DOHH2 (cell line): ENCODE data around the gene ITGAL.
A peak's percentile ranks its signal among the peaks of the same experiment; 100 is the strongest.

Experiments used
- H3F3A ChIP-seq: fragments of 200-600 bp; sonication (generic), shearing (Covaris generic); 2 replicates; pipeline ENCODE4 v1.6.0; 2016; ENCODE audit warnings: antibody characterized with exemption, mild to moderate bottlenecking; ENCODE audit not compliant: control insufficient read depth, insufficient read depth
- H3K27ac ChIP-seq: fragments of 200-600 bp; sonication (generic); 2 replicates; pipeline ENCODE4 v1.5.1; 2014; ENCODE audit warnings: low read depth, mild to moderate bottlenecking, low read length, moderate library complexity
- H3K27me3 ChIP-seq: fragments of 200-600 bp; sonication (generic); 2 replicates; pipeline ENCODE4 v1.6.1; 2014; ENCODE audit warnings: mild to moderate bottlenecking, low read length, mixed read lengths; ENCODE audit not compliant: control insufficient read depth
- H3K36me3 ChIP-seq: fragments of 200-600 bp; sonication (generic); 2 replicates; pipeline ENCODE4 v1.6.1; 2014; ENCODE audit warnings: mild to moderate bottlenecking, low read length, moderate library complexity, mixed read lengths; ENCODE audit not compliant: control insufficient read depth
- H3K4me1 ChIP-seq: fragments of 200-600 bp; sonication (generic); 2 replicates; pipeline ENCODE4 v1.6.1; 2014; ENCODE audit warnings: mild to moderate bottlenecking, low read length, mixed read lengths; ENCODE audit not compliant: control insufficient read depth
- H3K4me2 ChIP-seq: fragments of 200-600 bp; sonication (generic); 2 replicates; pipeline ENCODE4 v1.6.0; 2014; ENCODE audit warnings: mild to moderate bottlenecking, low read length, moderate library complexity
- H3K4me3 ChIP-seq: fragments of 200-600 bp; sonication (generic); 2 replicates; pipeline ENCODE4 v1.5.1; 2014; ENCODE audit warnings: mild to moderate bottlenecking, low read length, mixed read lengths
- H3K79me2 ChIP-seq: fragments of 200-600 bp; sonication (generic); 2 replicates; pipeline ENCODE4 v1.6.1; 2014; ENCODE audit warnings: mild to moderate bottlenecking, low read length, mixed read lengths; ENCODE audit not compliant: control insufficient read depth
- H3K9me2 ChIP-seq: fragments of 200-600 bp; sonication (generic); replicated peaks from 2 replicates; pipeline ENCODE4 v1.6.1; 2014; ENCODE audit warnings: mild to moderate bottlenecking, low read length, mixed read lengths; ENCODE audit not compliant: control insufficient read depth
- H3K9me3 ChIP-seq: fragments of 200-600 bp; sonication (generic); 2 replicates; pipeline ENCODE4 v1.6.1; 2014; ENCODE audit warnings: antibody characterized with exemption, low read length, mixed read lengths; ENCODE audit not compliant: control insufficient read depth, insufficient read depth
- H4K20me1 ChIP-seq: fragments of 200-600 bp; sonication (generic); 2 replicates; pipeline ENCODE4 v1.6.0; 2014; ENCODE audit warnings: low read depth, mild to moderate bottlenecking, antibody characterized with exemption, low read length, moderate library complexity; ENCODE audit not compliant: control insufficient read depth, insufficient read depth
- EZH2phosphoT487 ChIP-seq: fragments of 200-600 bp; sonication (generic); IDR thresholded peaks from 2 replicates; pipeline ENCODE4 v1.6.1; 2017; ENCODE audit warnings: borderline replicate concordance, mild to moderate bottlenecking, antibody characterized with exemption, low read length, moderate library complexity, mixed read lengths
- TF ChIP-seq, protein P1 (sequence below): fragments of 200-600 bp; sonication (generic); IDR thresholded peaks from one replicate; pipeline ENCODE4 v1.5.1; 2014; ENCODE audit warnings: antibody characterized with exemption, mild to moderate bottlenecking, low read depth, low read length; ENCODE audit not compliant: poor library complexity, severe bottlenecking

The ITGAL gene

DNA sequence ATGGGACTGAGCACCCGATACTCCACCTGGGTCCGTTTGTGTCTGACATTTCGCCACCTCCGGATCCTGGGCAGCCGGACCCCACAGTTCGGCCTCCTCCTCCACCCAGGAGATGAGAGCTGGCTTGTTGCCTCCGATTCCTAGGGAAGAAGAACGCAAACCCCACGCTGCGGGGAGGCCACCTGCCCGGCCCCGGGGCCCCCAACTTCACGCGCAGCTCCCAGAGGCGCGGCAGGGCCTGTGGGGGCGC is 85.1 kb downstream of the ITGAL start:
- H3K9me2 ChIP-seq: no peaks in the 10 kb centered on the region
- no peaks in the 10 kb centered on the region for H3K27me3 ChIP-seq
- no peak for TF ChIP-seq EZH2phosphoT487
- TF ChIP-seq, protein P1, sequence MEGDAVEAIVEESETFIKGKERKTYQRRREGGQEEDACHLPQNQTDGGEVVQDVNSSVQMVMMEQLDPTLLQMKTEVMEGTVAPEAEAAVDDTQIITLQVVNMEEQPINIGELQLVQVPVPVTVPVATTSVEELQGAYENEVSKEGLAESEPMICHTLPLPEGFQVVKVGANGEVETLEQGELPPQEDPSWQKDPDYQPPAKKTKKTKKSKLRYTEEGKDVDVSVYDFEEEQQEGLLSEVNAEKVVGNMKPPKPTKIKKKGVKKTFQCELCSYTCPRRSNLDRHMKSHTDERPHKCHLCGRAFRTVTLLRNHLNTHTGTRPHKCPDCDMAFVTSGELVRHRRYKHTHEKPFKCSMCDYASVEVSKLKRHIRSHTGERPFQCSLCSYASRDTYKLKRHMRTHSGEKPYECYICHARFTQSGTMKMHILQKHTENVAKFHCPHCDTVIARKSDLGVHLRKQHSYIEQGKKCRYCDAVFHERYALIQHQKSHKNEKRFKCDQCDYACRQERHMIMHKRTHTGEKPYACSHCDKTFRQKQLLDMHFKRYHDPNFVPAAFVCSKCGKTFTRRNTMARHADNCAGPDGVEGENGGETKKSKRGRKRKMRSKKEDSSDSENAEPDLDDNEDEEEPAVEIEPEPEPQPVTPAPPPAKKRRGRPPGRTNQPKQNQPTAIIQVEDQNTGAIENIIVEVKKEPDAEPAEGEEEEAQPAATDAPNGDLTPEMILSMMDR: no peak
- H3K4me1 ChIP-seq: peaks cover 27% of the 10 kb centered on the region
- no peaks in the 10 kb centered on the region for H3K9me3 ChIP-seq
- 0 out of 2 replicates have a peak, but pooled peaks cover 6% of the 10 kb centered on the region for H3F3A ChIP-seq
- no peaks in the 10 kb centered on the region for H4K20me1 ChIP-seq
- peaks cover 39% of the 10 kb centered on the region for H3K36me3 ChIP-seq
- peak overlapping the region; percentile 82 for H3K27ac ChIP-seq
- H3K4me3 ChIP-seq: peak overlapping the region; percentile 97
- peaks cover 53% of the 10 kb centered on the region for H3K79me2 ChIP-seq
- H3K4me2 ChIP-seq: peak overlapping the region; percentile 84

DNA sequence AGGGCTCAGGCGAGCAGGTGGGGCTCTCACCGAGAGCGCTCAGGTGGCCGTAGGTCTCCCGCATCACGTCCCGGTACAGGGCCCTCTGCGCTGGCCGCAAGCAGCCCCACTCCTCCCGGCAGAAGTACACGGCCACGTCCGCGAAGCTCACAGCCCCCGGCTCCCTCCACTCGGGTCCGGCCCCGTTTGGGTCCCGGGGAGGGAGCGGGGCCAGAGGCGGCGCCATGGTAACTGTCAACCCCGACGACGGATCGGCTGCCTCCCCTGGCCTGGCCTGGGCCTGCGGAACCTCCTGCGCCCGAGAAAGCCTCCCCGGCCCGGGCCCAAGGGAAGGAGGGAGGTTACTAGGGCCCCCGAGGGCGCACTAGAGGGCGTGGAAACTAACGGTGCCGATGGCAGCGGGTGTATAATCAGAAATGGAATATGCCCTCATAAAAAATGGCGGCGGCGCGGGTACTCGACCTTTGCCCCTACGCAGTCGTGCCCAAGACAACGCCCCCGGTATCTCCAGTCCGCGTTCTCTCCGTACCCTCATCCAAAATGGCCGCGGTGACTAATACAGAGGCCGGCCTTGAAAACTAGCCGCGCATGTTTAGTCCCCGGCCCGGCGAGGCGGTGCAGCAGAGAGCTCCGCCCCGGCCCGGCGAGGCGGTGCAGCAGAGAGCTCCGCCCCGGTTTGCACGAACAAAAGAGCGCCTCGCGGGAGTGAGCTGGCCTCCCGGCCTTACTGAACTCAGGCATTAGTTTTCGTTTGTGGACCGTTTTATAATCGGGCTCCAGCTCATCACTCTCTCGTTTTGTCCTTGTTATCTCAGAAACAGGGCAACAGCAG is 85.6 kb downstream of the ITGAL start, which contains the start of gene ZNF764:
Gene ZNF764 (minus strand): TSS at position 418 of the 832 bp plus-strand sequence. CDS start 192 bp downstream, at position 226.
- Histone ChIP-seq H3K4me1 (peaks cover 27% of the 10 kb centered on the region), H3K9me3 (no peaks in the 10 kb centered on the region), H3K79me2 (peaks cover 48% of the 10 kb centered on the region), H3K36me3 (peaks cover 33% of the 10 kb centered on the region), H3K27ac (peak within 1 kb of the TSS; percentile 82), H4K20me1 (no peaks in the 10 kb centered on the region), H3F3A (0 out of 2 replicates have a peak, but pooled peaks cover 6% of the 10 kb centered on the region), H3K9me2 (no peaks in the 10 kb centered on the region), H3K27me3 (no peaks in the 10 kb centered on the region), H3K4me3 (peak within 1 kb of the TSS; percentile 97), H3K4me2 (peak within 1 kb of the TSS; percentile 84)
- TF ChIP-seq, protein P1: peak; percentile 43
- TF ChIP-seq EZH2phosphoT487: no peak

DNA sequence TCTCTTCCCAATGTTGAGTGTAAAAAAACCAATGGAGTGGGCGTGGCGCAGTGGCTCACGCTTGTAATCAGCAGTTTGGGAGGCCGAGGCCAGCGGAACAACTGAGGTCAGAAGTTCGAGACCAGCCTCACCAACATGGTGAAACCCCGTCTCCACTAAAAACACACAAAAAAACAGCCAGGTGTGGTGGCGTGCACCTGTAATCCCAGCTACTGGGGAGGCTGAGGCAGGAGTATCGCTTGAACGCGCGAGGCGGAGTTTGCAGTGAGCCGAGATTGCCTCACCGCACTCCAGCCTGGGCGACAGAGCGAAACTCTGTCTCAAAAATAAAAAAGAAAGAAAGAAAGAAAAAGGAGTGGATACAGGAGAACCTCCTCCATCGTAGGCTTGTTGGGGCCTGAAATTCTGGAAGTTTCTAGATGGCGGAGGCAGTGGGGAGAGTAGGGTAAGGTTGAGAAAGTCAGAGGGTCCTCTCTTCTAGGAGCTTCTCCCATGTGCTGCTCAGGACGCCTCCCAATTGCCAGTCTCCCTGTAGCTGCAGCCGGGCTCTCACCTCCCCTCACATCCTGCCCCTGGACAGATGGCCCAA is 86.3 kb downstream of the ITGAL start:
- H3K4me3 ChIP-seq: peak overlapping the region; percentile 97
- H3K27ac ChIP-seq: peak overlapping the region; percentile 82
- no peaks in the 10 kb centered on the region for H3K9me2 ChIP-seq
- no peak for TF ChIP-seq EZH2phosphoT487
- TF ChIP-seq, protein P1: no peak
- no peaks in the 10 kb centered on the region for H3K9me3 ChIP-seq
- no peaks in the 10 kb centered on the region for H3K27me3 ChIP-seq
- no peaks in the 10 kb centered on the region for H4K20me1 ChIP-seq
- H3K4me1 ChIP-seq: peaks cover 27% of the 10 kb centered on the region
- peaks cover 26% of the 10 kb centered on the region for H3K36me3 ChIP-seq
- H3K79me2 ChIP-seq: peaks cover 41% of the 10 kb centered on the region
- 0 out of 2 replicates have a peak, but pooled peaks cover 6% of the 10 kb centered on the region for H3F3A ChIP-seq
- H3K4me2 ChIP-seq: peak overlapping the region; percentile 84
